K562 (cell line): Measurements from ENCODE around the gene NR2F6. TPM values are rescaled to one million over a fixed set of nuclear protein-coding genes. Genes with fewer than 3 reads are reported as not detected.

ENCODE experiments used
- ATAC-seq: fragments of 200-7000 bp; cut with Tn5 transposase; 3 replicates; pipeline ENCODE4 v1.9.1; 2020; ENCODE audit warnings: moderate library complexity
- BruUV-seq: library from RNA; stranded (reverse); fragments of 400-500 nt; replicated peaks from 2 replicates; lab custom pipeline; 2021; lab: Mats Ljungman, UMichigan
- CTCF ChIA-PET: fragments of 300-600 bp; formaldehyde crosslinking; extraction: SDS; loops from one replicate; lab custom pipeline; 2021; ENCODE audit warnings: low intra/inter-chr PET ratio; lab: Yijun Ruan, JAX
- POLR2A ChIA-PET: fragments of 300-600, 350-650 bp; sonication (Branson Sonifier 250); formaldehyde crosslinking; extraction: SDS; loops from one replicate; lab custom pipeline; 2021; ENCODE audit warnings: antibody characterized with exemption, inconsistent platforms; lab: Yijun Ruan, JAX
- DNase-seq, 4 experiments: peaks; one replicate each; pipeline versions ENCODE4 v3.0.0 to v3.0.0-alpha.2; 2011 to 2018; ENCODE audit warnings: low spot score in 3 of 4, mixed read lengths in 3 of 4; ENCODE audit errors: extremely low read depth in 1 of 4
- FAIRE-seq: peaks from 2 replicates; lab custom pipeline; 2011; peaks lifted over from hg19 to GRCh38; lab: Jason Lieb, UNC
- H2AFZ ChIP-seq: 2 replicates; pipeline ENCODE4 v1.6.0; 2011; ENCODE audit warnings: low read depth, low read length, control low read depth, inconsistent platforms
- H3K27ac ChIP-seq: fragments of 200-600 bp; 3 replicates; pipeline ENCODE4 v1.8.0; 2011; ENCODE audit warnings: low read depth, mild to moderate bottlenecking, control low read depth, inconsistent platforms, low read length, moderate library complexity, mixed read lengths; ENCODE audit errors: extremely low read depth
- H3K27me3 ChIP-seq, 2 experiments: fragments of 300-600 bp in 1 of 2; 2 replicates in 1 of 2; 3 replicates in 1 of 2; pipeline versions ENCODE4 v1.6.0 to v1.8.0; 2011; ENCODE audit warnings: inconsistent platforms in 2 of 2, low read length in 2 of 2, mild to moderate bottlenecking in 1 of 2, mixed read lengths in 1 of 2, moderate library complexity in 1 of 2; ENCODE audit not compliant: control insufficient read depth in 2 of 2, insufficient read depth in 2 of 2
- H3K36me3 ChIP-seq: fragments of 300-600 bp; 3 replicates; pipeline ENCODE4 v1.8.0; 2011; ENCODE audit warnings: mild to moderate bottlenecking, low read length, inconsistent platforms; ENCODE audit not compliant: control insufficient read depth, insufficient read depth
- H3K4me1 ChIP-seq, 2 experiments: fragments of 200-600 bp in 1 of 2; replicated peaks in 1 of 2; 2 replicates in 1 of 2; 3 replicates in 1 of 2; pipeline versions ENCODE4 v1.5.1 to v1.8.0; 2011; ENCODE audit warnings: inconsistent platforms in 2 of 2, low read length in 2 of 2, mild to moderate bottlenecking in 1 of 2, mixed read lengths in 1 of 2, moderate library complexity in 1 of 2; ENCODE audit not compliant: control insufficient read depth in 2 of 2, insufficient read depth in 2 of 2
- H3K4me2 ChIP-seq: 2 replicates; pipeline ENCODE4 v1.6.1; 2011; ENCODE audit warnings: low read length, control low read depth, inconsistent platforms, mixed read lengths; ENCODE audit not compliant: insufficient read depth
- H3K4me3 ChIP-seq: fragments of 200-600 bp; sonication (generic), shearing (Covaris generic); 2 replicates; pipeline ENCODE4 v1.5.1; 2016; ENCODE audit warnings: control low read depth, inconsistent platforms
- H3K79me2 ChIP-seq: fragments of 200-600 bp; 3 replicates; pipeline ENCODE4 v1.8.0; 2011; ENCODE audit warnings: low read length, inconsistent platforms; ENCODE audit not compliant: control insufficient read depth, insufficient read depth
- H3K9ac ChIP-seq, 2 experiments: 2 replicates each; pipeline versions ENCODE4 v1.6.0 to v1.6.1; 2011; ENCODE audit warnings: low read depth in 2 of 2, low read length in 2 of 2, control low read depth in 1 of 2, inconsistent platforms in 1 of 2, mild to moderate bottlenecking in 1 of 2, mixed read lengths in 1 of 2; ENCODE audit not compliant: insufficient read depth in 1 of 2
- H3K9me1 ChIP-seq: one replicate; pipeline ENCODE4 v1.6.0; 2011; ENCODE audit warnings: inconsistent platforms, mild to moderate bottlenecking, low read length, moderate library complexity; ENCODE audit not compliant: control insufficient read depth, insufficient read depth
- H3K9me3 ChIP-seq: replicated peaks from 2 replicates; pipeline ENCODE4 v1.5.1; 2011; ENCODE audit warnings: low read depth, low read length, inconsistent platforms; ENCODE audit not compliant: control insufficient read depth, insufficient read depth
- H4K20me1 ChIP-seq: replicated peaks from 2 replicates; pipeline ENCODE4 v1.6.1; 2011; ENCODE audit warnings: low read length, inconsistent platforms, mixed read lengths; ENCODE audit not compliant: control insufficient read depth, insufficient read depth
- BCOR ChIP-seq: fragments of 450-650 bp; IDR thresholded peaks from 2 replicates; pipeline ENCODE4 v1.6.1; 2016
- ETV5 ChIP-seq: sonication (generic); formaldehyde crosslinking; IDR thresholded peaks from 2 replicates; pipeline ENCODE4 v1.4.0; 2020; ENCODE audit warnings: low read depth, mild to moderate bottlenecking, missing genetic modification reagents
- HDAC1 ChIP-seq, 2 experiments: fragments of 450-650 bp; IDR thresholded peaks; 2 replicates each; pipeline ENCODE4 v1.6.1; 2016 to 2017; ENCODE audit warnings: inconsistent platforms in 1 of 2, mild to moderate bottlenecking in 1 of 2, moderate library complexity in 1 of 2
- NR2C1 ChIP-seq, 2 experiments: fragments of 450-650 bp; IDR thresholded peaks; 2 replicates each; pipeline ENCODE4 v1.6.1; 2017; ENCODE audit warnings: mild to moderate bottlenecking in 2 of 2, antibody characterized with exemption in 1 of 2, inconsistent platforms in 1 of 2, missing compliant biosample characterization in 1 of 2, missing genetic modification characterization in 1 of 2
- PYGO2 ChIP-seq: fragments of 450-650 bp; IDR thresholded peaks from 2 replicates; pipeline ENCODE4 v1.6.1; 2016; ENCODE audit warnings: mild to moderate bottlenecking, missing genetic modification characterization, moderate library complexity, missing compliant biosample characterization
- SIN3A ChIP-seq, 2 experiments: fragments of 150-350 bp in 1 of 2; IDR thresholded peaks; 2 replicates each; pipeline ENCODE4 v1.6.1; 2011 to 2016; ENCODE audit warnings: borderline replicate concordance in 2 of 2, low read depth in 2 of 2, low read length in 2 of 2, mild to moderate bottlenecking in 2 of 2, moderate library complexity in 2 of 2; ENCODE audit not compliant: control insufficient read depth in 1 of 2
- SMAD1 ChIP-seq: fragments of 150-350 bp; IDR thresholded peaks from 2 replicates; pipeline ENCODE4 v1.6.1; 2014; ENCODE audit warnings: low read length, low read depth; ENCODE audit not compliant: partially characterized antibody
- SNRNP70 ChIP-seq: fragments of 200-400 bp; formaldehyde crosslinking; optimal IDR thresholded peaks from 2 replicates; pipeline ENCODE3; 2017; ENCODE audit warnings: low read depth, low read length
- ZKSCAN1 ChIP-seq: fragments of 150-350 bp; IDR thresholded peaks from 2 replicates; pipeline ENCODE4 v1.6.1; 2016; ENCODE audit warnings: low read depth, low read length
- ZNF282 ChIP-seq: sonication (generic); formaldehyde crosslinking; IDR thresholded peaks from 2 replicates; pipeline ENCODE4 v1.8.1; 2023; ENCODE audit warnings: missing genetic modification reagents
- ZNF408 ChIP-seq: fragments of 250-450 bp; sonication (Bioruptor Pico); IDR thresholded peaks from 2 replicates; pipeline ENCODE4 v1.4.0; 2020; ENCODE audit warnings: low read depth, mild to moderate bottlenecking, moderate library complexity
- ZNF668 ChIP-seq: fragments of 250-450 bp; sonication (Bioruptor Pico); IDR thresholded peaks from 2 replicates; pipeline ENCODE4 v1.8.0; 2022; ENCODE audit warnings: mild to moderate bottlenecking, inconsistent platforms
- ZNF695 ChIP-seq: fragments of 450-650 bp; formaldehyde crosslinking; IDR thresholded peaks from 2 replicates; pipeline ENCODE4 v1.4.0; 2020; ENCODE audit warnings: mild to moderate bottlenecking, moderate library complexity
- ZNF77 ChIP-seq: fragments of 250-450 bp; sonication (Bioruptor Pico); IDR thresholded peaks from 2 replicates; pipeline ENCODE4 v1.5.0; 2020
- WGBS: fragments of 100-300 bp; shearing (Covaris generic); methylation state at CpG from one replicate; pipeline ENCODE4 v1.1.6; 2016; ENCODE audit warnings: low coverage, mixed read lengths; ENCODE audit not compliant: insufficient coverage; ENCODE audit errors: missing lambda C conversion rate; 5-methylcytosine and 5-hydroxymethylcytosine counted together
- in situ Hi-C: fragments of 300-500 bp; cut with MboI; formaldehyde crosslinking; loops from 4 replicates; pipeline ENCODE4 v1.15.0; 2018; ENCODE audit warnings: inconsistent platforms, mixed read lengths
- intact Hi-C: fragments of 100-400 bp; cut with micrococcal nuclease; formaldehyde crosslinking; loops from 2 replicates; pipeline ENCODE4 v1.14.2; 2022
- polyA plus RNA-seq, 8 experiments: library from polyadenylated mRNA; depleted of rRNA in 4 of 8; stranded (reverse) in 5 of 8; unstranded in 3 of 8; fragments of >200 nt; fragmentation: Nextera tagmentation in 2 of 8; fragmentation: Illumina TruSeq in 1 of 8; extraction: Ambion mirVana in 2 of 8; extraction: Trizol in 1 of 8; gene quantifications; 2 replicates each; pipeline versions ENCODE4 v1.2.1 to v1.2.3, GENCODE V29; 2011 to 2014; ENCODE audit warnings: inconsistent platforms in 1 of 8, missing spikeins in 1 of 8
- total RNA-seq, 7 experiments: library from RNA; depleted of rRNA in 6 of 7; stranded (reverse); fragments of >200 nt in 6 of 7; fragmentation: Illumina TruSeq in 2 of 7; extraction: Trizol in 2 of 7; gene quantifications; 2 replicates each; pipeline versions ENCODE4 v1.2.1 to v1.2.3, GENCODE V29; 2011 to 2021; ENCODE audit warnings: low replicate concordance in 1 of 7
- TF ChIP-seq, protein P1 (sequence below): fragments of 250-450 bp; sonication (Bioruptor Pico); IDR thresholded peaks from 2 replicates; pipeline ENCODE4 v1.5.0; 2021; ENCODE audit warnings: mild to moderate bottlenecking, moderate library complexity
- TF ChIP-seq, protein P2 (sequence below): fragments of 250-450 bp; sonication (Bioruptor Pico); IDR thresholded peaks from 2 replicates; pipeline ENCODE4 v1.8.0; 2022; ENCODE audit warnings: inconsistent platforms, mild to moderate bottlenecking, moderate library complexity, borderline replicate concordance
- TF ChIP-seq, protein P3 (sequence below): fragments of 250-450 bp; sonication (Bioruptor Pico); IDR thresholded peaks from 2 replicates; pipeline ENCODE4 v1.9.0; 2021; ENCODE audit warnings: mild to moderate bottlenecking

The NR2F6 gene
- total and polyA plus RNA-seq, 9 of the 15 experiments (the other 6 are each of a cell fraction or from before 2014, with no cell fraction given), result 0.76 to 97.5 (median 18.8) TPM

DNA sequence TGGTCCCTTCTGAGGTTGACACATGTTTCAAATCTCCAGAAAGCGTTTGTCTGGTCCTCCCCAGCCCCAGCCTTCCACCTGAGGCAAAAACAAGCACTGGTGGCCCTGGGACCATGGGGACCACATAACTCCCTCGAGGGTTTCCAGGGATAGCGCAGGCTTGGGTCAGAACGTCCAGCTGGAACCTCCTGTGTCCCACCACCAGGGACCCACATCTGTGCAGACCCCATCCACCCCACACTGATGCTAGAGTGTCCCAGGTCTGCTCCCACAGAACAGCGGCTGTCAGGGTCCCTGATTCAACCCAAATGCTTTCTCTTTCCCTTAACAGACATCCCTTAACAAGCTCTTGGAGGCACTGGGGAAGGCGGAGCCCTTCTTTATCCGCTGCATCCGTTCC, 60.1 kb downstream of the NR2F6 start:
- ATAC-seq (no peak), DNase-seq (no peak), FAIRE-seq (no peak)
- 75% methylated on average over 8 of the region's 8 CpGs for WGBS
- peaks cover 52% of the 10 kb centered on the region; the same call in 2 of the 3 replicates for H3K36me3 ChIP-seq
- no peaks in the 10 kb centered on the region for H4K20me1 ChIP-seq
- CTCF ChIA-PET, result no interaction called here
- H2AFZ ChIP-seq, result no peak overlapping the region
- H3K27me3 ChIP-seq, result no peaks in the 10 kb centered on the region
- no peak overlapping the region for H3K27ac ChIP-seq
- TF ChIP-seq NR2C1 (IDR thresholded peaks at IDR 0.05), result no peak
- TF ChIP-seq NR2C1 (tag; IDR thresholded peaks at IDR 0.05), result no peak
- no peak for TF ChIP-seq ZNF695
- TF ChIP-seq SIN3A (IDR thresholded peaks at IDR 0.05; ENCODE audit: borderline replicate concordance in 2 of 2, control insufficient read depth in 1 of 2, low read depth in 2 of 2, low read length in 2 of 2), result no peak
- no peak for TF ChIP-seq ZNF77 (CRISPR knock-in tag)
- TF ChIP-seq PYGO2 (tag), result no peak
- TF ChIP-seq SNRNP70, result no peak
- TF ChIP-seq ETV5, result no peak
- no peak for TF ChIP-seq ZKSCAN1
- TF ChIP-seq, protein P1, sequence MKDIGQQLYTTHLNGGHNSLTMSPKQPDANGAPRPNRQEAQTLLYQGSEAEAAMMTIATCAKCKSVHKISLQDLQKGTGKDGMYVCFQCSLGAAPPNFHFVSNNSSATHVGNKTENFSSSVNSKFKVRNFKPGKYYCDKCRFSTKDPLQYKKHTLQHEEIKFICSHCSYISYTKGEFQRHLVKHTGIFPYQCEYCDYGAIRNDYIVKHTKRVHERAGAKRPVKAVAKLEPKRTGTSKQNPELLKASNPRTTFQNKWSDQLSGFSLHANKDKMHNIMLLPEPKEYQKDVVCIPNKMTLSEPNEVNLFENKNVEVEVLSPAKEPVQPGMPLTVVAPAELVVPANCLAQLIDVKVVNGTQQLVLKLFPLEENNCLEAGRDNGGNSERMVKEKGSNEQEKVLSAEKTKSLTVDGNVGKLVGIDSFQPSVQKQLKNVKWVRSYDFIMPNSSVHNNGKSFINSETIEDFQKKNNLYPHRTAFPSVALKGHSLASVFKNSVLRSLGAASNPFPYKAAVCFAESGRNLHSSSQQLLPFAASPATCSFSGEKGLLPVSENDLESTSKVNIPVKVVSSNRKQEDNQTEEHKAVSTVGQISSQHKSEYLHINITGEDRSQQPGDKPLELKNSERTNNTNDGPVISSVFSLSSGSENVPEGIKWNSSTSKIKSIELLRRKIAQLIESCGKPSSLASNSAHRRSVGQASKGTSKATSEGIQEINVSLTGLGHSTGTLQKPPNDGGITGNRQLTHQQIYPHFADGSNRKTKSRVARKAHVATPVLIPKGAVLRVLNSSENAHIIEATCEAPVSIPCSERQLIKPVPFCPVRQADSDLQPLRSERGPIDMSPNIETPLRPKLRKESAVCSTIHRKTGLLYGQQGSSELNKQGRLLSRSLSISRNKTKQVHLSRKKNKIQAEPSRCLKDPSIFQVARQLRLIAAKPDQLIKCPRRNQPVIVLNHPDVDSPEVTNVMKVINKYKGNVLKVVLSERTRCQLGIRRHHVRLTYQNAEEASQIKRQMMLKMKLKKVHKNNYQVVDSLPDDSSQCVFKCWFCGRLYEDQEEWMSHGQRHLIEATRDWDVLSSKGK (CRISPR knock-in tag), result no peak
- no peak for TF ChIP-seq BCOR
- TF ChIP-seq, protein P2, sequence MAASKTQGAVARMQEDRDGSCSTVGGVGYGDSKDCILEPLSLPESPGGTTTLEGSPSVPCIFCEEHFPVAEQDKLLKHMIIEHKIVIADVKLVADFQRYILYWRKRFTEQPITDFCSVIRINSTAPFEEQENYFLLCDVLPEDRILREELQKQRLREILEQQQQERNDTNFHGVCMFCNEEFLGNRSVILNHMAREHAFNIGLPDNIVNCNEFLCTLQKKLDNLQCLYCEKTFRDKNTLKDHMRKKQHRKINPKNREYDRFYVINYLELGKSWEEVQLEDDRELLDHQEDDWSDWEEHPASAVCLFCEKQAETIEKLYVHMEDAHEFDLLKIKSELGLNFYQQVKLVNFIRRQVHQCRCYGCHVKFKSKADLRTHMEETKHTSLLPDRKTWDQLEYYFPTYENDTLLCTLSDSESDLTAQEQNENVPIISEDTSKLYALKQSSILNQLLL (CRISPR knock-in tag), result no peak
- no peak for TF ChIP-seq ZNF282
- no peak for TF ChIP-seq SMAD1
- TF ChIP-seq, protein P3, sequence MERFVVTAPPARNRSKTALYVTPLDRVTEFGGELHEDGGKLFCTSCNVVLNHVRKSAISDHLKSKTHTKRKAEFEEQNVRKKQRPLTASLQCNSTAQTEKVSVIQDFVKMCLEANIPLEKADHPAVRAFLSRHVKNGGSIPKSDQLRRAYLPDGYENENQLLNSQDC (CRISPR knock-in tag), result no peak
- no peak for TF ChIP-seq ZNF668
- no peak for TF ChIP-seq HDAC1 (IDR thresholded peaks at IDR 0.05)
- no peak for TF ChIP-seq ZNF408
- H3K4me2 ChIP-seq, result no peak overlapping the region
- no peaks in the 10 kb centered on the region for H3K9me1 ChIP-seq
- H3K4me3 ChIP-seq, result no peak overlapping the region
- H3K9ac ChIP-seq, result no peak overlapping the region
- no TSS peak for BruUV-seq
- H3K4me1 ChIP-seq, result peaks cover 0 to 5% of the 10 kb centered on the region in 2 experiments; a peak in 2 of 5 replicates
- in situ Hi-C loops (no loop called here), intact Hi-C loops (no loop called here)
- H3K9me3 ChIP-seq, result no peaks in the 10 kb centered on the region
- H3K79me2 ChIP-seq, result no peaks in the 10 kb centered on the region
- POLR2A ChIA-PET, result interaction anchor here (0.6 to 2.1 kb wide), 2 partner anchors 12 to 30 kb away, joined by 3 to 4 read pairs; partner anchors contain the start of gene USE1
